Erythroblast (primary cell): ENCODE data around the gene EFHB.

Experiments used
- DNase-seq, 2 experiments: peaks; one replicate each; lab custom pipeline; 2025; lab: John Stamatoyannopoulos, UW
- GATA1 ChIP-seq: IDR thresholded peaks from 2 replicates; pipeline ENCODE4 v1.6.1; 2011; ENCODE audit warnings: low read depth, mild to moderate bottlenecking, control low read depth, low read length, moderate library complexity
- POLR2A ChIP-seq: IDR thresholded peaks from 2 replicates; pipeline ENCODE4 v1.6.1; 2011; ENCODE audit warnings: mild to moderate bottlenecking, low read length

EFHB gene

GRCh38 chr3:19945969-19946831 is 12.2 kb upstream of the EFHB start:
- TF ChIP-seq POLR2A (no peak), GATA1 (no peak)
- DNase-seq: peak; percentile 39 to 78

- TF ChIP-seq GATA1 (no peak), POLR2A (no peak)
- DNase-seq: no peak
Observed at GRCh38 chr3:19945534-19945933, 11.5 kb upstream of the EFHB start.

DNA sequence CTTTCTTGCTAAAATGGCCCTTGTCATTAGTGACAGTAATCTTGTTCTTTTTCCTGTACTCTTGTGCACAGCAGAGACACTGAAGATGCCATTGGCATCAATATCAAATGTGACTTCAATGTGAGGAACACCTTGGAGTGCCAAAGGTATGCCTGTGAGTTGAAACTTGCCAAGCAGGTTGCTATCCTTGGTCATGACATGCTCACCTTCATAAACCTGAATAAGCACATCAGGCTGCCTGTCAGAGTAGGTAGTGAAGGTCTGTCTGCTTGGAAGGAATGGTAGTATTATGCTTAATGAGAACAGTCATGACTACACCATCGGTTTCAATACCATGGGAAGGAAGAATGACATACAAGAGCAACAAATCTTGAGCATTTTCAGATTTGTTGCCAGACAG is 6.6 kb upstream of the EFHB start:
- DNase-seq: no peak
- no peak for TF ChIP-seq GATA1
- TF ChIP-seq POLR2A: no peak

DNA sequence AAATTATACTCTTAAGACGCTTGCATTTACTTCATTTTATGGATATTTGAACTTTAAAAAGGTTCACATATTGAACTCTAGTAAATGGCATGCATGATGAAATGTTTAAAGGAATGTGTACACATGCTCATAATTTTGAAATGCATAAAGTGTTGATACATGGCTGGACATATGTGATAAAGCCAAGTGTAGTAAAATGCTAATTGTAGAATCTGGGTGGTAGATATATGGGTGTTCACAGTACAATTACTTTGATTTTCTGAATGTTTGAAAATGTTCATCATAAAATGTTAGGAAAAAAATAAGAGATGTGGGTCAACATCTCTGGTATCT is 4.2 kb upstream of the EFHB start:
- no peak for DNase-seq
- TF ChIP-seq GATA1: no peak
- TF ChIP-seq POLR2A: no peak

- DNase-seq: peak; percentile 40 to 46
- no peak for TF ChIP-seq GATA1
- peak; percentile 58 for TF ChIP-seq POLR2A
Observed at GRCh38 chr3:19937459-19938294, 3.7 kb upstream of the EFHB start.

- DNase-seq: no peak
- TF ChIP-seq GATA1: no peak
- TF ChIP-seq POLR2A: no peak
Observed at GRCh38 chr3:19932422-19932821, 1.6 kb downstream of the EFHB start.

GRCh38 chr3:19931767-19932188 is 2.2 kb downstream of the EFHB start:
- TF ChIP-seq GATA1 (no peak), POLR2A (no peak)
- DNase-seq: peak; percentile 61 to 62

DNA sequence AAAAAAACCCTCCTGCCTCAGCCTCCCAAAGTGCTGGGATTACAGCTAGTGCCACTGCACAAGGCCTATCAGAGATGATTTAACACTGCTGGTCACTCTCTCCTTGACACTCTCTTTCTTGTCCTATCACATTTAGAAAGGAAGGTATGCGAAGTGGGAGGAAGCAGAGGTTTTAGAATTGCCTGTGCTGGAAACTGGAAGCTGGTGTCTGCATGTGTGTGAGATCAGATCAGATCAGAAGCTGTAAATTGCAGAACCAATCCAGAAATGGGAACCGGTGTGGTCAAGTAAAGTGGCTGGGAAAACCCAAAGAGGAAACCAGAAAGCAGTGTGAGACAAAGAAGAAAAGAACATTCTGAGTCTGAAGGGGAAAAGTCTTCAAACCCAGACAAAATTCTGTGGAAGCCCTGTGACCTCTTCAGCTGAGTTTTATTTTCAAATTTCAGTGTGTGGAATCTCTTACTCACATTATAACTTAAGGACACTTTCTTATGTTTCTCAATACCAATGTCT is 2.8 kb downstream of the EFHB start:
- DNase-seq: peak; percentile 8 to 29
- TF ChIP-seq GATA1: no peak
- no peak for TF ChIP-seq POLR2A

DNA sequence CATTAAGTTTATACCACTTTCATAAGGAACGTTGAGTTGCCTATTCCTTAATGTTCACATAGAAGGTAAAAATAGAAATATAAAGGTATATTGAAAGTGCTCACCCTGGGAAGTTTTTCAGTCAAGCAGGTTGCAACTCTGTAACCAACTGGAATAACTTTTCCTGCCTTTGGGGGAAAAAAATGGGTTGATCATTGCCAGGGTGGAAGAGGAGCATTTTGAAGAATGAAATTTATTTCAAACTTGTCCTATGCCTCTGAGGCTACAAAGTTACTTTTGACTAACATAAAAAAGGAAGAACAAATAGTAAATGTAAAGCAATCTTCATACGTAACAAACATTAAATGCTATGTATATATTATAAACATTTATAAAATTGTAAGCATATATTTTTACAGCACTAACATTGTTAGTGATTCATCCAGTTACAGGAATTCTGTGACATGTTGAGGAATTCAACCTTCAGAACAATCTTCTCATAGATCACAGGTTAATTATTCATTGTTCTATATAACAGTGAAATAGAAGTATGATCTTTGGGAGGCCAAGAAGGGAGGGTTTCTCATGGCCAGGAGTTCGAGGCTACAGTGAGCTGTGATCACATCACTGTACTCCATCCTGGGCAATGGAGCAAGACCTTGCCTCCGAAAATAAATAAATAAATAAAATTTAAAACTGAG is 13.5 kb downstream of the EFHB start:
- TF ChIP-seq POLR2A (no peak), GATA1 (no peak)

DNA sequence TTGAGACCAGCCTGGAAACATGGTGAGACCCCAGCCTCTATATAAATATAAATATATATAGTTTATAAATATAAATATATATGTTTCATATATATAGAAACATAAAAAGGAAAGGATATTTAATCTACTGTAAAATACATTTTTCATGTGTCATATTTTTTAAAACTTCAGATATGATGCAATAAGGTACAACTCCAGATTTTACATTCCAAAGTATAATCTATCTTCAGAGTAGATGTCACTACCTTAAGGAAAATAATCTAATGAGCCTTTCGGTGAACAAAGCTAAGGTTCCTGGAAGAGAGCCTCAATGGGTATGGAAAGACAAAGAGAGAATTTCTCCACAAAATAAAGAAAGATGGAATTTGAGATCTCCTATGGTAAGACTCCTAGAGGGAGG is 16.9 kb downstream of the EFHB start:
- DNase-seq: no peak
- no peak for TF ChIP-seq POLR2A
- no peak for TF ChIP-seq GATA1

More for the DNA sequence above, 13.5 kb downstream of the EFHB start:
- DNase-seq: no peak

DNA sequence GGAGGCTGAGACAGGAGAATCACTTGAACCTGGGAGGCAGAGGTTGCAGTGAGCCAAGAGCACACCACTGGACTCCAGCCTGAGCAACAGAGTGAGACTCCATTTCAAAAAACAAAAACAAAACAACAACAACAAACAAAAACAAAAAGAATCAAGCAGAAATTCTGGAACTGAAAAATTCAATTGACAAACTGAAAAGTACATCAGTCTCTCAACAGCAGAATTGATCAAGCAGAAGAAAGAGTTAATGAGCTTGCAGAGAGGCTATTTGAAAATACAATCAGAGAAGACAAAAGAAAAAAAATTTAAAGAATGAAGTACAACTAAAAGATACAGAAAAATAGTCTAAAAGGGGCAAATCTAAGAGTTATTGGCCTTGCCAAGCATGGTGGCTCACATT is 22.6 kb downstream of the EFHB start:
- no peak for TF ChIP-seq POLR2A
- DNase-seq: no peak

GRCh38 chr3:19907523-19907922 is 26.5 kb downstream of the EFHB start:
- no peak for DNase-seq
- TF ChIP-seq GATA1 (no peak), POLR2A (no peak)

- no peak for DNase-seq
- TF ChIP-seq POLR2A (no peak), GATA1 (no peak)
Observed at GRCh38 chr3:19903649-19904048, 30.4 kb downstream of the EFHB start.

DNA sequence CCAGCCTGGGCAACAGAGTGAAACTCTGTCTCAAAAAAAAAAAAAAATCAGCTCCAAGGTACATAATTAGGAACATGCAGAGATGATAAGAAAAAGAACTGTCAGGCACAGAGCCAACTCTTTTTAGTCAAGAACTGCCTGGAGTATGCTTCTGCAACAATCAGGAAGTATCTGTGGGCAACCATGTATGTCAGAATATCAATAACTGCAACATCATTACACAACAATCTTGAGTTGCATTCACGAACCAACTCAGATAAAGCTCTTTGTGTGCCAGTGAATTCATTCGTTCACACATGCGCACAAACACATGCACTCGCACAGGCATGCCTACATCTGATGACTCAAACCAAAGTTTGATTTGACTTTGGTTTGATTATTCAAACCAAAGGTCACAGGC is 32.1 kb downstream of the EFHB start:
- peak in 1 of 2 experiments; percentile 9 for DNase-seq
- no peak for TF ChIP-seq GATA1
- no peak for TF ChIP-seq POLR2A
